HG03139 (cell line): ENCODE results near the gene XXYLT1.
"Not testable (repeated sequence)": the region's sequence is repeated elsewhere in the genome, so short reads cannot be mapped to it uniquely, and the experiment has no call there.

Experiments used
- ATAC-seq: cut with Tn5 transposase; IDR thresholded peaks from one replicate; pipeline ENCODE4 v1.9.1; 2021; ENCODE audit not compliant: unreplicated experiment

Gene XXYLT1

DNA sequence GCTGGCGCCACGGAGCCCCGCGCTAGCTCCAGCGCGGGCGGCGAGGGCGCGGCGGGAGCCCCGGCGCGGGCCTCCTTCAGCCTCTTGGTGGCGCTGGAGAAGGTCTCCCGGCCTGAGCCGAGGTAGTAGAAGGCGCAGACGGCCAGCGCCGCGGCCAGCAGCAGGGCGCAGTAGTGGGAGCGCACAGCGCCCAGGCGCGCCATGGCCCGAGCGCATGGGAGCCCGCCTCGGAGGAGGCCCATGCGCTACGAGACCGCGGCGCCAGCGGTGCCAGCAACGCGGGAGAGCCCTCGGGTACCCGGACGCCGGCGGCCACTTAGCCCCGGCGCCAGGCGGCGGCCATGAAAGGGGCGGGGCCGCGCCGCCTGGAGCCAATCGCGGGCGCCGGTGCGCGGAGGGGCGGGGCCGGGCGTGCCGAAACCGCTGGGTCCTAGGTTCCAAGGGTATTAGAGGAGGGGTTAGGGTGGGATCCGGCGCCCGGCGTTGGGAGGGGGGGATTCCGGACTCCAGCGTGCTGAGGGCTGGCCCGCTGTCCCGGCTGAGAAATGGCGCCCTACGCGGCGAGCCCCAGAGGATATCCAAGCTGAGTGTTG is at the start of gene XXYLT1:
XXYLT1 (minus strand) TSS at position 343 of the 593 bp plus-strand sequence; CDS start at position 242, 101 bp downstream.
- ATAC-seq: peak; percentile 72

- no peak for ATAC-seq
Observed at GRCh38 chr3:195319060-195319459, 48.1 kb upstream of the XXYLT1 start.

DNA sequence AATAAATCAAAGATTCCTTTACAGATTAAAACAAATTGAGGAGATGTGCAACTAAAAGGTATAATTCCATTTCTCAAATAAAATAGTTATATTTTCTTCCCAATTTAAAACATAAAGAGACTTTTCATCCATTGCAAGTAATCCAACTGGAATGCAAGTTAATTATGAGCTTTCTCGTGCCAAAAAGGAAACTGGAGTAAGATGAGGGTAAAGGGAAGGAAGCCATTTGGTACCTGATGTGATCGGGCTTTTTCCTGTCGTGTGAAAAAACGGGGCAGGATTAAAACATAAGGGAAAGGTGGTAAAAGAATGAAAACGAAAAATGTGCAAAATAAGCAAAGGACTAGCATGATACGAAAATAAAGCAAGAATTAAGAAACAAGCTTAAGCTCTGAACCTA is 41.8 kb upstream of the XXYLT1 start:
- ATAC-seq: no peak

GRCh38 chr3:195307711-195308110 is 36.8 kb upstream of the XXYLT1 start:
- no peak for ATAC-seq

GRCh38 chr3:195306369-195306768 is 35.4 kb upstream of the XXYLT1 start:
- ATAC-seq: no peak

DNA sequence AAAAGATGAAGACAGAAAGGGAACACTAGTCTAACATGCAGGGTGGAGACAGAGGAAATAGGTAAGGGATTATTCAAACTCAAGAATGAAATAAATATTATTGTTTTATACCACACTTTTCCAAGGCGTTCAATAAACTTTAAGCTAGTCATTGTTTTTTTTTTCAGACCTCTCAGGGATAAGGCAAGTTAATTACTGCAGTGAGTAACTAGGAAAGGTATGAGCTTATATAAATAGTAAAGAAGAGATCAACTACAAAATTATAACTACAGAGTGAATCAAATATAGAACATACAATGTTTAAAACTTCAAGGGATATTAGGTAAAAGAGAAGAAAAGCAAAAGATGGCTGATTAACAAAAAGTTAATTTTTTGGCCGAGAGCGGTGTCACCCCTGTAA is 31.5 kb upstream of the XXYLT1 start:
- no peak for ATAC-seq

- ATAC-seq: no peak
Observed at GRCh38 chr3:195297446-195297845, 26.5 kb upstream of the XXYLT1 start.

DNA sequence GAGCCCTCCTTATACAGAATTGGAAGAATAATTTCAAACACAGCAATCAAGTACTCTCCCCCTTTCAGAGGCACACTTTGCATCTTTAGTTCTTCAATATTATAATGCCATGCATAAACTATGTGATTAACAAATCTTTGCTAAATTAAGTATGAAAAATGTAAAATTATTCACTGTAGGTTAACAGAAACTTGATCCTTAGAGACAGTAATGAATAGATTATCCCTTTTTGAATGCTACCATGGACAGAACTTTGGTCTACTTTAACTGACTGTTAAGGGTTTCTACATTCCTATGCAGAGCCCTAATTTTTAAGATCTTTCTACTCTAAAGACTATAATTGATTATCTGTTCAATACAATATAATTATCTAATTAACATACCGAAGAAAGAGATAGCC is 25.7 kb upstream of the XXYLT1 start:
- ATAC-seq: no peak

- no peak for ATAC-seq
Observed at GRCh38 chr3:195291121-195291520, 20.2 kb upstream of the XXYLT1 start.

- ATAC-seq: not testable (repeated sequence)
Observed at GRCh38 chr3:195290643-195291042, 19.7 kb upstream of the XXYLT1 start.

DNA sequence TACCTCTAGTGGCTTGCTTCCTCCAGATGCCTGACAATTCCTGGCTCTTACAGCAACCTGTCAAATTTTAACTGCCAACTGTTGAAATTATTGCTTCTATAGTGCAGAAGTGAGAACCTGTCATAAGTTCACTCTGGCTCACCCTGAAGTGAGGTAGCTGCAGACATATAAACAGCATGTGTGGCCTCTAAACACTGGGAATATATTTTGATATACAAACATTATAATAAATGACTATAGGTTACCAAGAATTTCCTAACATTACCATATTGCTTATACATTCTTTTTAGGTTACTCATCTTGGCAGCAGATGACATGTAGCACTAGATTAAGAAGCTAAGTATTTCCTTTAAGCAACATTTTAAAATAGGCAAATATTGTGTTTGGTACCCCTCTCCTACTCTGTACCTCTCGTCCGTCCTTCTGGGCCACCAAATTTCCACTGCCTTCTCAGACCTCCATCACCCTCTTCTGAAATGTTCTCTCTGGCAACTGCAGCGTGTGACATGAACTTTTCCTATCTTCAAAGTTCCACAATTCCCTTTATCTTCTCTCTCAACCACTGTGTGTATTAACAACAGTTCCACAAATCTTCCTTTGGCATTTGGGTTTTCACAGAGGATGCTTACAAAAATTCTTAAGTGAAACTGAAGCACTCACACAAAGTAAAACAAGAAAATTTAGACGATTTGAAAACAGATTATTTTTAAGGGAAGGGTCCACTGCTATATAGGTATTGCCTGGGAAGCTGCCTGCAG is 15.3 kb upstream of the XXYLT1 start:
- no peak for ATAC-seq

DNA sequence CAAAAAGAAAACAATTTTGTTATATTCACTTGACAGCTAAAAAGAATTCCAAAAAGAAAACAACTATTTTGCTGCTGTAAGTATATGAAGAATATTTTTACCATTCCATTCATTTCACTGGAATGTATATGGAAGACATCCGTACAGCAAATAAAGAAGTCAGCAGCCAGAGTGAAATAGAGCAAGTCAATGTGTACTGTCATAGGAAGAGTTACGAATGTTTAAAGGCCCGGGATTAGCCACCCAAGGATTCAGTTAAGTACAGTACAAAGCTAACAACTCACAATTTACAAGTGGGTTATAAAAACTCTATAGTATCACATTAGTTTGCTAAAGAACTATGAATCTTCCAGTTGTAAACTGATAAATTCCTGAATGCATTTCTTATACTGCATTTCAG is 14.4 kb upstream of the XXYLT1 start:
- ATAC-seq: no peak

GRCh38 chr3:195284842-195285241 is 13.9 kb upstream of the XXYLT1 start:
- no peak for ATAC-seq

DNA sequence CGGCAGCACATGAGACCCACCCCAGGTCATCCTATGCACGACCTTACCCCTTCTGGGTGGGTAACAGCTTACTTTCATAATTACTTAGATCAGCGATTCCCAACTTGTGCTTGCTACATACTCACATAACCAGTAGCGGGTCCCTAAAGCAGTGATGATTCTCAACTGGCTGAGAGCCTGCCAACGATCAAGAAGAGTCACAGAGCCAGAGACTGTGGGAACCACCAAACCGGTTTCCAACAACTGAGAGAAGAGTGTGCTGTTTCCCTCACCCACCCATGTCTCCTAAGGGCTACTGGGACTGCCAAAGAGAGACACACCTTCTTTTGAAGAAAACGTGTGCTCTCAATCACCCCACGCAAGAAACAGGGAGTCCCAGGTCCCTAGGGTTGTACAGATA is 12.0 kb upstream of the XXYLT1 start:
- ATAC-seq: no peak

- no peak for ATAC-seq
Observed at GRCh38 chr3:195274259-195274966, 3.5 kb upstream of the XXYLT1 start.

- ATAC-seq: peak; percentile 59
Observed at GRCh38 chr3:195271410-195272243, 668 bp upstream of the XXYLT1 start.

GRCh38 chr3:195270079-195270816 is 711 bp downstream of the XXYLT1 start:
- ATAC-seq: peak; percentile 7

GRCh38 chr3:195269375-195270078 is 1.4 kb downstream of the XXYLT1 start:
- ATAC-seq: no peak

GRCh38 chr3:195268576-195269309 is 2.2 kb downstream of the XXYLT1 start:
- ATAC-seq: no peak
